Osteocyte (in vitro differentiated cells): ENCODE measurements around the gene GPC1. TPM values are rescaled to one million over a fixed set of nuclear protein-coding genes. Genes with fewer than 3 reads are reported as not detected.

Experiments used
- DNase-seq: peaks from one replicate; pipeline ENCODE4 v3.0.0; 2021; ENCODE audit warnings: mixed read lengths; ENCODE audit not compliant: unreplicated experiment; ENCODE audit errors: extremely low spot score
- H3K27ac Mint-ChIP-seq: one replicate; pipeline ENCODE4 v1.8.0; 2021; ENCODE audit warnings: mild to moderate bottlenecking, mixed read lengths; ENCODE audit not compliant: unreplicated experiment
- H3K27me3 Mint-ChIP-seq: one replicate; pipeline ENCODE4 v1.8.0; 2021; ENCODE audit warnings: mixed read lengths; ENCODE audit not compliant: unreplicated experiment
- H3K36me3 Mint-ChIP-seq: one replicate; pipeline ENCODE4 v1.8.0; 2021; ENCODE audit warnings: mixed read lengths; ENCODE audit not compliant: unreplicated experiment
- H3K4me1 Mint-ChIP-seq: one replicate; pipeline ENCODE4 v1.8.0; 2021; ENCODE audit warnings: mixed read lengths; ENCODE audit not compliant: unreplicated experiment
- H3K4me3 Mint-ChIP-seq: one replicate; pipeline ENCODE4 v1.8.0; 2021; ENCODE audit warnings: mild to moderate bottlenecking, moderate library complexity, mixed read lengths; ENCODE audit not compliant: unreplicated experiment
- H3K9me3 Mint-ChIP-seq: one replicate; pipeline ENCODE4 v1.8.0; 2021; ENCODE audit warnings: mixed read lengths; ENCODE audit not compliant: unreplicated experiment
- CTCF ChIP-seq: fragments of 200-600 bp; sonication (generic); IDR thresholded peaks from 2 replicates; pipeline ENCODE4 v1.5.0; 2021; ENCODE audit warnings: antibody characterized with exemption, mild to moderate bottlenecking, moderate library complexity
- total RNA-seq: library from RNA; stranded (reverse); gene quantifications from 2 replicates; pipeline ENCODE4 v1.2.1, GENCODE V29; 2021

The GPC1 gene
- total RNA-seq, 1 donor from 2014 or later, result 148 TPM

GRCh38 chr2:240455272-240455646 lies 19.8 kb downstream of the GPC1 start:
- peaks cover 50% of the 10 kb centered on the region for H3K4me1 Mint-ChIP-seq
- peak overlapping the region; percentile 77 for H3K4me3 Mint-ChIP-seq
- H3K36me3 Mint-ChIP-seq, result no peaks in the 10 kb centered on the region
- no peak for DNase-seq
- no peak for TF ChIP-seq CTCF
- no peak overlapping the region for H3K27ac Mint-ChIP-seq
- no peaks in the 10 kb centered on the region for H3K9me3 Mint-ChIP-seq
- no peaks in the 10 kb centered on the region for H3K27me3 Mint-ChIP-seq

GRCh38 chr2:240455647-240456446 lies 20.4 kb downstream of the GPC1 start:
- no peaks in the 10 kb centered on the region for H3K36me3 Mint-ChIP-seq
- DNase-seq, result no peak
- H3K27me3 Mint-ChIP-seq, result no peaks in the 10 kb centered on the region
- H3K4me1 Mint-ChIP-seq, result peaks cover 44% of the 10 kb centered on the region
- H3K4me3 Mint-ChIP-seq, result no peak overlapping the region
- TF ChIP-seq CTCF, result no peak
- no peaks in the 10 kb centered on the region for H3K9me3 Mint-ChIP-seq
- H3K27ac Mint-ChIP-seq, result no peak overlapping the region

- H3K4me1 Mint-ChIP-seq, result peaks cover 36% of the 10 kb centered on the region
- H3K27me3 Mint-ChIP-seq, result no peaks in the 10 kb centered on the region
- no peaks in the 10 kb centered on the region for H3K36me3 Mint-ChIP-seq
- DNase-seq, result no peak
- H3K4me3 Mint-ChIP-seq, result peak overlapping the region; percentile 33
- H3K9me3 Mint-ChIP-seq, result no peaks in the 10 kb centered on the region
- no peak for TF ChIP-seq CTCF
- H3K27ac Mint-ChIP-seq, result no peak overlapping the region
These were observed 21.2 kb downstream of the GPC1 start for GRCh38 chr2:240456447-240457222.

GRCh38 chr2:240457223-240458043 lies 22.0 kb downstream of the GPC1 start:
- TF ChIP-seq CTCF, result no peak
- Mint-ChIP-seq H3K36me3 (no peaks in the 10 kb centered on the region), H3K27ac (peak overlapping the region; percentile 31), H3K4me3 (no peak overlapping the region), H3K4me1 (peaks cover 30% of the 10 kb centered on the region), H3K9me3 (no peaks in the 10 kb centered on the region), H3K27me3 (no peaks in the 10 kb centered on the region)
- DNase-seq, result no peak
